NK-92 treated with Interleukin-12 subunit alpha and Interleukin-12 subunit beta, amount 100 ng/mL, for 24 hours (cell line): ENCODE measurements around the gene PTPRN2.
"Not testable (repeated sequence)": the region's sequence is repeated elsewhere in the genome, so short reads cannot be mapped to it uniquely, and the experiment has no call there.

Experiments
- DNase-seq: peaks from one replicate; lab custom pipeline; 2025; lab: John Stamatoyannopoulos, UW

PTPRN2 gene

DNA sequence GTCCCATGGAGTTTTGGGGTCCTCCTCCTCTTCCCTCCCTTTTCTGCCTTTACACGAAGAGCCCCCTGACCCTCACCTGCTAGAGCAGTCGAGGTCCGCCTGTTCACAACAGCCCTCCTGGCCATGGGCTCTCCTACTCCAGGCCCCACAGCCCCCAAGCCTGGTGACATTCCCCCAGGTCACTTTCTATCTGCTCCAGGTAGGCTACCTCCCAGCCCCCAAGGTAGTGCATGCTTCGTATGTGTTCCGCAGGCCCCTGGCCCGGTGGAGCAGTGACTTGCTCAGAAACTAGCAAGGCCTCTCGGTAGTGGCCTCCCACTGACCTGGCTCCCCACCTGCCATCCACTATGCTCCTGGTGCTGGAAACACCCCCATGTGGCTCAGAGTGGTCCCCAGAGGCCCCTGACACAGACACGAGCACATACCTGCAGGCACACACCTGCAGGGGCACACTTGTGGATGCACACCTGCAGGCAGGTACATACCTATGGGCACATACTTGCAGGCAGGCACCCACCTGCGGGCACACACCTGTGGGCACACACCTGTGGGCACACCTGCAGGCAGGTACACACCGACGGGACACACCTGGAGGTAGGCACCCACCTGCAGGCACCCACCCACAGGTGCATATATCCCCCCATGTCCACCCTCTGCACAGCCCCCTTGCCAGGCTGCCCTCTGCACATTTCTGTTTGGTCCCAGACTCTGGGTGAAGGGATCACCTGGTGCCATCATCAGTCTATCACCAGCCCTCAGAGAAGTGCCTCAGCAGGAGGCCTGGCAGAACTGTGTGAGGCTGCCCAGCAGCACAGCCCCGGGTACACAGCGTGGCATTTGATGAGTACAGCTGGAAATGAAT is 322.5 kb downstream of the PTPRN2 start:
- no peak for DNase-seq

DNA sequence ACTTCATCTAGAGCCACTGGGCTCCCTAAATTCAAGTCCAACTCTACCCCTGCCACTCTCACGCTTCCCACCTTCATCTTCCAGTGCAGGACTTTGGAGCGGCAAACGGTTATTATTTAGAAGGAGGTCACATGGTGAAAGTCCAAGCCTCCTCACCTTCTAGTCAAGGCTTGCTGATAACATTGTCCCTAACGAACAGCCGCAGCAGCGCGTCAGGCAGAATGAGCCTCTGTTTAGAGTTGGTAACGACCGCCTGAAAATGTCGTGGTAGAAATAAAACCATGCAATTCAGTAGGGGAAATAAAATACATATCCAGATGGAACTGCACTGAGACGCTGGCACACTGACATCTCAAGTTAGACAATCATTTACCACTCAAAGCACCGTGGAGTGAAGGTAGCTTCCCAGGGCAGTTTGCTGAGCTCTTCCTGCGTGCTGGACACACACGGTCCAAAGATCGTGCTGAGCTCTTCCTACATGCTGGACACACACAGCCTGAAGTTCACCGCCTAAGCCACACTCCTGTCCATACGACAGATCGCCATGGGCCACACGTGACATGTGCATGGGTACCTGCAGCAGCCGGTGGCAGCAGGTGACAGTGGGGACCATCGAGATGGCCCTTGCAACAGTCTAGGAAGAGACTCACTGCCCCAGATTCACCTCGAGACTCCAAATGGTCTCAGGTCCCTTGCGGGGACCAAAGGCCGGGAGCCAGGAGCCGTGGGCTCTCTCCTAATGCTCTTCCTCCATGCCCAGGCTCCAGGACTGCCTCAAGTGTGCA is 323.5 kb downstream of the PTPRN2 start:
- DNase-seq, result no peak

DNA sequence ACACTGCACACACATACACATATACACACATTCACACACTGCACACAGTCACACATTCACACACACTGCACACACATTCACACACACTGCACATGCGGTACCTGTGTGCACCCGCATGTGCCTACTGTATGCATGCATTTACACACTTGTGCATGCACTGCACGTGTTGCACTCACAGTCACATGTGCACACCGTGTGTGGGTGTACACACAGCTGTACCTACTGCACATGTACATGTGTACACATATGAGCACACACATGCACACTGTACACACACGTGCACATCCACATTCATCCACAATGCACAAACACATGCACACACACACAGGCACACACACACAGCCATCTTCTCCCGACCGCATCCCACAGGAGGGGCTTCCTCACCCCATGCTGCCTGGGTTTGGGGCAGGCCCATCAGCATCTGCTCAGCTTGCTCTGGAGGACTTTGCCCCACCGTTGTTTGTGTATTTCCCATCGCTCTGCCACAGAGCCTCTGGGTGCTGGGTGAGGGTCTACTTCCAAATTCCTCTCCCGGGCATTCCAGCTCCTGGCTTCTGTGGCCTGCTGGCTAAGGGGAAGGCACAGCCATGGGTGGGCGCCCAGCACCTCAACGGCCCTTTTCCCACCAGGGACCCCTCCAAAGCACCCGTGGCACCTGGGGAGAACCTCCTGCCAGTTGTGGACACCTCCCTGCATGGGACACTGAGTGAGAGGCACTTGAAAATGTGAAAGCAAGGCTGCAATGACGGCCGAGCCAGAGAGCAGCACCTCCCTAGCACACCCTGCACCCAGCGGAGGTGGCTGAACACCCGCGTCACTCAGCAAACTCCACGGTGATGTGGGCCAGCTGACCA is 324.3 kb downstream of the PTPRN2 start:
- no peak for DNase-seq

DNA sequence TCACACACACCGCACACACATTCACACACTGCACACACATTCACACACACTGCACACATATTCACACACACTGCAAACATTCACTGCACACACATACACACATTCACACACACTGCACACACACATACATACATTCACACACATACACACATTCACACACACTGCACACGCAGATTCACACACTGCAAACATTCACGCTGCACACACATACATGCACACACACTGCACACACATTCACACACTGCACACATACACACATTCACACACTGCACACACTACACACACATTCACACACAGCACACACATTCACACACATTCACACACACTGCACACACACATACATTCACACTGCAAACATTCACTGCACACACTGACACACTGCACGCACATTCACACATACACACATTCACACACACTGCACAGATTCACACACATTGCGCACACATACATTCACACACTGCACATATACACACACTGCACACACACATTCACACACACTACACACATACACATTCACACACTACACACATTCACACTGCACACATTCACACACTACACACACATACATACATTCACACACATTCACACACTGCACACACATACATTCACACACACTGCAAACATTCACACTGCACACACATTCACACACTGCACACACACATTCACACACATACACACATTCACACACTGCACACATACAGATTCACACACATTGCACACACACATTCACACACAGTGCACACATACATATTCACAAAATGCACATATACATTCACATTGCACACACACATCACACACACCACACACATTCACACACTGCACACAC is 325.1 kb downstream of the PTPRN2 start:
- DNase-seq, result no peak

DNA sequence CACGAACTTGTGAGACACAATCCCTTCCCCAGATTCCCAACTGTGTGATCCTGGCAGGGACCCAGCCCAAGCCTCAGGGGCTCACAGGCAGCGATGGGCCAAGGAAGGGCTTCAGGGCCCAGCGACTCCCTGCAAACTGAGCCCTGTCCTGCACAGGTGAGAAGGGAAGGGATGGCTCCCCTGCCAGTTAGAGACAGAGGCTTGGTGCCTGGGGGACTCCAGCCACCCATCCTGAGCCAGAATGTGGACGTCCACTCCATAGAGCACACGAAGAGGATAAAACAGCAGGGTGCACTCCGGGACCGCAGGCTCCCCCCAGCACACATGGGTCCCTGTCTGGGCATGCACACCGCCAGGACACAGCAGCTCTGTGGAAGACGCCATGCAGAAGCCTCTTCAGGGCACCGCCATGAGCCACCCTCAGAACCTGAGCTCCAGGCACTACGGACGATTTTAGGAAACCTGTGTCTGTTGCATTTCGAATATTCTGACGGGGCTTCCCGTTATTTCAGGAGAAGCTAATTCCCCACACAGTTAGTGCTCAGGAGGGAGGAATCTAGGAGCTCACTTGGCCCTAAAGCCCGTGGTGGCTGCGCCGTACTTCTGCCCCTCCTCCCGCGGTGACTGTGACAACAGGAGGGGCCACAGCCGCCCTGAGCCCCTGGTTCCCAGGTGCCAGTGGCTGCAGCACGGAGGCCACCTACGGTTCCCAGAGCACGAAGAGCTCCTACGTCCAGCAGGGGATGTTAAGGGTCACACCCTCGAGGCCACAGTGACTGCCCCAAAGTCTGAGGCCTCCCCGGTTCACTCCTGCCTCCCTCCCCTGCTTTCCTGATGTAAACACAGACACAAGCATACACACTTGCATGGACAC is 326.0 kb downstream of the PTPRN2 start:
- DNase-seq, result no peak

DNA sequence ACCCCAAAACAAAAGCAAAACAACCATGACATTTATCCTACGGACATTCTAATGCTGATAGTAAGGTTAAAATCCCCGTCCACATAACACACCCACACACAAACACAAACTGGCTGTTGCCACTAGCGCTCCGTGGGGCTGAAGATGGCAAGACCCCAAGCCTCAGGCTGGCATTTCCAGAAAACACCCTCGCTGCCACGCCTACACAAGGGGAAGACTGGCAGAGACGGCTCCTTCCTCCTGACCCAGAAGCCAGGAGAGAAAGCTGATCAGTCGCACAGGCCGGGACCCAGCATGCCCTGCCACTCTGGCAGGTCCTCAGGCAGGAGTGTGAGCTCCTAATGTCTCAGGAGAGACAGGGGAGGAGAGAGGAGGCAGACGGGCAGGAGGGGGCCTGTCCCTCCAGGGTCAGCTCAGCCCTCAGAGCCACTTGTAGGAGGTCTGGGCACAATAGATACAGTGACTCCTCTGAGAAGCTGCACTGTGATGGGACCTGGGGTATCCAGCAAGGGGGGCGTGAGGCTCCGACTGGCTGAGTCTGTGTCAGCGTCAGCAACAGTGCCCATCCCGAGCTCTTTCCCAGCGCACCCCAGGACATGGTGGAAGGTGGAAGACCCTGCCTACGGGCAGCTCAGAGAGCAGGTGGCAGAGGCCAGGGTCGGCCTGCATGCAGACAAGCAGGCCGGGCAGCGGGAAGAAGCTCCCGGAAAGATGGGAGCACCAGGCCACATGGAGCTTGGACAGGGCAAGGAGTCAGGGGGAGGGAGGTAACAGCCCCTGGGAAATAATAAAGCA is 326.9 kb downstream of the PTPRN2 start:
- DNase-seq, result no peak

DNA sequence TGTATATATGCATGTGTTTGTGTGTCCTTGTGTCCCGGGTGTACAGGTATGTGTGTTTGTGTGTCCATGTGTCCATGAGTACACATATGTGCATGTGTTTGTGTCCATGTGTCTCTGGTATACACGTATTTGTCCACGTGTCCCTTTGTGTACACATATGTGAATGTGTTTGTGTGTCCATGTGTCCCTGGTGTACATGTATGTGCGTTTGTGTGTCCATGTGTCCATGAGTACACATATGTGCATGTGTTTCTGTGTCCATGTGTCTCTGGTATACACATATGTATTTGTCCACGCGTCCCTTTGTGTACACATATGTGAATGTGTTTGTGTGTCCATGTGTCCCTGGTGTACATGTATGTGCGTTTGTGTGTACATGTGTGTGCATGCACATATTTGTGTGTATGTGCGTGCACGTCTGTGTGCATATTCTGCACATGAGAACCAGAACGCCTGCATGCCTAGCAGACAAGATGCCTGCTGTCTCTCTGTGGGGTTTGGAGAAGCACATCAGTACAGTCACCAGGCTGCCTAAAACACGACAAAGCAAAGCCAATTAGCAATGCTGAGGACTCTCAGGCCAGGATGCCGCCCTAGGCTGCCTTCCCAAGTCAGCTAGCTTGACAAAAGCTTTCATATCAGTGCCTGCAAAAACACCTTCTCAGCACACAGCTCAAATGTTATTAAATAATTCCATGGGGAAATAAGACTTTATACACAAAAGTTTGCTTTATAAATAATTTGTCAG is 327.8 kb downstream of the PTPRN2 start:
- DNase-seq, result no peak

DNA sequence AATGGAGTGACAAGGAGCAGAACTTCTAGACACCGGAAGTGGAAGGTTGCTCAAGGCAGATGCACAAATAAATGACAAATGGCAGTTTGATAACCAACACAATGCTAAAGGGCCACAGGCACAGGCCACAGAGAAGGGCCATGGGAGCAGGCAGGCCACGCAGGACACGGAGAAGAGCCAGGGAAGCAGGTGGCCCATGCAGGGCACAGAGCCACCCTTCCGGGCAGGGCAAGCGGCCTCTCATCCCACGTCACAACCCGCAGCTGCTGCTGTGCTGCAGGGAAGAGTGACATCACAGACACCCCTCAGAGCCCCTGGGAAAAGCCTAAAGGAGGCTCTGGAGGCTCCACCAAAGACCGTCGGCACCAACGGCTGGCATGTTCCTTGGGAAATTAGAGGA is 328.5 kb downstream of the PTPRN2 start:
- DNase-seq, result no peak

DNA sequence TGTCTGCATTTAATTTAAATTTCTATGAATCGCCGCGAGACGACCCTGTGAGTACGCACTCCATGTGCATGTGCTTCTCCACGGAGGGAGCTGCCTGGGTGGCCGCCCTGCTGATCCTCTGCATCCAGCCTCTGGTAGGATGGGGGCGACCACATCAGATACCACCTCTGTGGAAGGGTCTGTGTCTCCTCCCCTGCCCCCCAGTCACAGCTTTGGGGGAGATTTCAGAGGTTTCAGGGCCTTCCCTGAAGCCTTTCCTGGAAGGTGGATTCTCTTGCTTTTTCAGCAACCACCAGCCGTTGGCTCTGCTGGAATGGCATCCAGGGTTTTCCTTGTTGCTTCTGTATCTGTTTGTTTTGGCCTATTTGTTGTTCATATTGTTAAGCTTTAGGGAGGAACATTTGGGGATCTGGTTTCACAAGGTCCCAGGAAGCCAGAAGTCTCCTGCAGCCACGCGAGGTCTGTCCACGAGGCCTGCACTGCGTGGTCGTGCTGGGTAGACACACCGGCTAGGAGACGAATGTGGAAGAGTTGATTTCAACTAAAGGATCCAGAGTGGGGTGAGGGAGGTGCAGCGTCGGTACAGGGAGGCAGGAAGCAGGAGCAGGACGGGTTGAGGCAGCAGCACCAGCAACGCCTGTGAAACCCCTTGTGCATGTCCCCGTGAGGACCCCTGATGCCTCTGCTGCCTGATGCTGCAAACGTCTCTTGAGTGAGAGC is 329.1 kb downstream of the PTPRN2 start:
- no peak for DNase-seq

DNA sequence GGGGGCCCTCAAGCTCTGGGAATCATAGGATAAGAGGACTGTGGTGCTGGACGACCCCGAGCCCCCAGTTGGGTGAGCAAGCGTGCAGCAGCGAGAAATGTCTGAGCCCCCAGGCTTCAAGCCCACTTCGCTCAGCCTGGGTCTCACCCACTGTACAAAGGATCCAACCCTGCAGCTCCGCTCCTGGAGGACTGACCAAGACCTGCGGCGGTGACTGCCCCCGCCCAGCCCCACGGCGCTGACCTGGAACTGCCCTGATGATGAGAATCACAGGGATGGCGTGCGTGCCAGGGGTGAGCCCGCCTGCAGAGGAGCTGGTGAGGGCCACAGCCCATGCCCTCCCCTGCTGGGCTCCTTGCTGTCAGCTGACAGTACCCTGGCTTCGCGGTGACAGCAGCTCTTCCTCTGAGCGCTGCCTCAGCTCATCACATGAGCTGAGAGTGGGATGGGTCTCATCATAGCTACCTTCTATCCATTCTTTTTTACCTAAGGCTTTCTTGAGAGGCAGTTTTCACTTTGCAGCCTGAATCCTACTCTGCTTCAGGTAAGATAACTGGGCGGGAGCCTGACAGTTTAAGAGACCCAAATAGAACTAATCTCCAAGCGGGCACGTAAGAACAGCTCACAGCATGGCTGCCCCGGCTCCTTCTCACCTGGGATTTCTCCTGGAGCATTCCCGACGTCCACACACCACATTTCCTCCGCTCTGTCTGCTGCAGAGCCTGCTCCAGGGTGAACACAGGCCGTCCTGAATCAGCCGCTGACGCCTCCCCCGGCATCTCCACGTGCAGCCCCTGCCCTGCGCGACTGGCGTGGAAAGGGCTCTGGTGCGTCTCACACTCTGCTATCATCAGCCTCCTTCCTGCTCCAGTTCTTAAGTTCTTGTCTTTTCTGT is 329.9 kb downstream of the PTPRN2 start:
- DNase-seq, result no peak

DNA sequence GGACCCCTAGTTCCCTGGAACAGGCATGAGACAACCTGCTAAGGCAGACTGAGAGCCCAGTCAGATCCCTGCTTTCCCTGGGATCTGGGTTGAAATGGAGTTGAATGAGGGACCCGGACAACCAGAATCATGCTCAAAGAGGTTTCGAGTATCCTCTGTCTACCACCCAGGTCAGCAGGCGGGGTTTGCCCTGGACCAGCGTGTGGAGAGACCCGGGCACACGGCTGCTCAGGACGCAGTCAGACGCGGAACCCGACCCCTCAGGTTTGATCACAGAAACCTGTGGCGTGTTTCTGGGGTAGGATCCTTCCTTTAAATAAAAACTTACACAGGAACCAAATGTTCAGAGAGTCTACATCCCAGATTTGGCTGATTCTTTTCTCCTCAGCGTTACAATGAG is 330.6 kb downstream of the PTPRN2 start:
- no peak for DNase-seq

DNA sequence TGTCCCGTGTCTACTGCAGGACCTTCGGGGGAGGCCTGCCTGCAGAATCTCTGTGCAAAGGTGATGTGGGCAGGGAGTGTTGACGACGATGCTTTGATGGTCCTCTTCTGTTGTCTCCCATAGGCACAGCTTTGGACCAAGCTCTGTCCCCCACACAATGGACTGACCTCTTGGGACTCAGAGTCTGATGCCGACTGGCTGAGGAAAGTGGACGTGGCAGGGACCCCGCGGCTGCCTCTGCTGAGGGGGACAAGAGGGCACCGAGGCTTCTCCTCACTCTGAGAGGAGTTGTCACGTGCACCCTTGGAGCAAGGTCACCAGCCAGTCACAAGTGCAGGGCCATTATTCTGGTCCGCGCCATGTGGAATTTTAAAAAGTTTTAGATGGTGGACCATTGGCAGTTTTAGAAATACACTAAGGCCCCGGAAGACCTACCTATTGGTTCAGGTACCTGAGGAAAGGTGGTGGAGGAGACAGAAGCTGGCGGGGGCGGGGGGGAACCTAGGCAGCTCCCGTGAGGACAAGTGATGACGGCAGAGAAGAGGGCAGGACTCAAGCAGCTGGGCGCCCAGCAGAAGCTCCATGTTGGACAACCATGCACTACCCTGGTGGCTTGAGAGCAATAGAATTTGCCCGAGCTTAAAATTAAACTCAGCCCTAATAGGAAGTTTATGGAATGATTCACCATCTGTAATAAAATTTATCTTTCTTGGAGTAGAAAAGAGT is 331.4 kb downstream of the PTPRN2 start:
- DNase-seq, result no peak

DNA sequence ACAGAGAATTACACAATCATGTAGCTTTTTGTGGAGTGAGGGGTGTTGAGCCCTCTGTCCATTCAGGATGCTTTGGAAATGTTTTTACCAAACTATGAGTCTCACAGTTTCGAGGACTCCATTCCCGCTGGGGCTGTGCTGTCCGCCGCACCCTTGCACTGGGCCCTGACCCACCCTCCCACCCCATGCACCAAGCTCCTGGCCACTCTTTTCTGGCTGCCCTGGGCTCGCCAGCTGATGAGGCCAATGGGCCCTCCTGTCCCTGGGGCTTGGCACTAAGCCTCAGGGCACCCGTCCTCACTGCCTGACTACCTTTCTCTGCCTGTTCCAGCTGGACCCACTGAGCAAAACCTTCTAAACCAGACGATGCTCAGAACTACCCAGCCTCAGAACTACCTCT is 332.1 kb downstream of the PTPRN2 start:
- no peak for DNase-seq

DNA sequence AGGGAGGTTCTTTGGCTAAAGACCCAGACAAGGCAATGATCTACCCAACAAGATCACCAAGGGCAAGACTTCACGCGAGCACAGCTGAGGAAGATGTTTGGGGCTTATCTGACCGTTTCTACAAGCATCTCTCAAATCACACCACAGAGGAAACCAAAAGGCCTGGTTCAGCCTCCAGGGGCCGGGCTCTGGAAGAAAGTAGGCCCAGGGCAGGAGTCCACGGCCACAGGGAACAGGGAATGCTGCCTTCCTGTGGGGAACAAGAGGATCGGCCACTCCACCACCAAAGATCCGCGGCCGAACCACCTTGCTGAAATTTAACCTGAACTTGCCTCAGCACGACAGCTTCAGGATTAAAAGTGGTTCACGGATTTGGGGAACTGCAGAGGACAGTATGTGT is 332.5 kb downstream of the PTPRN2 start:
- no peak for DNase-seq

DNA sequence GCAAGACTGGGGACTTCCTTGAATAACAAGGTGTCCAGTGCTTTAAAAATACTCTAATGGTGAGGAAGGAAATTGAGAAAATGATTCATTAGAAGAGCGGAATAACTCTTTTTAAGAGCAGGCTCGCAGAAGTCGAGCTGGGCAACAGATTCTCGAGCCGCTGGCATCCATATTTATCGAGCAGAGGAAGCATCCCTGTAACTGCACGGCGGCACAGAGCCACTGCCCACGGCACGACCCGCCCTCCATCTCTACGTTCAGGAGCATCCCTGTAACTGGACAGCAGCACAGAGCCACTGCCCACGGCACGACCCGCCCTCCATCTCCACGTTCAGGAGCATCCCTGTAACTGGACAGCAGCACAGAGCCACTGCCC is 334.0 kb downstream of the PTPRN2 start:
- not testable (repeated sequence) for DNase-seq

DNA sequence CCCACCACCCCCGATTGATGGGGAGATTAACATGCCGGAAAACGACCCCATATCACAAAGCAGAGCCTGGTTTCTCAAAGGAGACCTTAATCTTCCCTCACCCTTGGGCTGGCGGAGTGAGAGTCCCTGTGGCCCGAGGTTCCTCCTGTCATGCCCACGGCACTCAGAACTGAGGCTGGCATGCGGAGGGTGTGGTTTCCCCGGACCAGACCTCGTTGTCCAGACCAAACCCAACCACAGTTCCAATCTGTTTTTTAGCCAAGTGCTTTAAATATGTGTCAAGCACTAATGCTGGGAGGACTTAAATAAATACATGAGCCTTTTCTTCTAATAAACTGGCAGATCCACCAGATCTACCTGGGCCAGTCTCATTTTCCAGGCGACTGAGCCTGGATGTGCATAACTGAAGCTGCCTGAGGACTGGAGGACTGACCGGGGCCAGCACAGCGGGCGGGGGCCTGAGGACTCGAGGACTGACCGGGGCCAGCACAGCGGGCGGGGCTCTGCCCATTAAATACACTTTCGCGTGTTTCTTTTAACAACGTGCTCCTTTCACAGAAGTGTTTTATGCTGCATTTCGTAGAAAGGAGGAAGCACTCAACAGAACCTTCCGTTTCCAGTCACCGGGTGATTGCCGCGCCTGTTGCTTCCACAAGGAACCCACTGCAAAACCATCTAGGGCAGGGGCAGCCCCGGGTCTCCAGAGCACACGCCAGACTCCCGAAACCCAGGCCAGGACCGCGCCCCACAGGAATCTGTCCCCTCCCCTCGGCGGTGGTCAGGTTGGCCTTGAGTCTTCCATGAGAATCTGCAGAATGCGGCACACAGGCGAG is 334.6 kb downstream of the PTPRN2 start:
- DNase-seq, result no peak
